GM11168 (cell line): ENCODE results near the gene FAM168A.

Experiments used
- in situ Hi-C: fragments of 300-500 bp; cut with MboI; formaldehyde crosslinking; loops from one replicate; pipeline ENCODE4 v1.12.0; 2022; ENCODE audit warnings: low sequenced_read_pairs; ENCODE audit not compliant: unreplicated experiment

The FAM168A gene

GRCh38 chr11:73383249-73384124, 214.4 kb downstream of the FAM168A start:
- in situ Hi-C loops = no loop called here

- in situ Hi-C loops = no loop called here
Measured at GRCh38 chr11:73382747-73383146, 215.2 kb downstream of the FAM168A start.

- in situ Hi-C loops = no loop called here
Measured at GRCh38 chr11:73382183-73382582, 215.7 kb downstream of the FAM168A start.

GRCh38 chr11:73381589-73381988, 216.3 kb downstream of the FAM168A start:
- in situ Hi-C loops = no loop called here

- in situ Hi-C loops = no loop called here
Measured at GRCh38 chr11:73380897-73381410, 217.0 kb downstream of the FAM168A start.

DNA sequence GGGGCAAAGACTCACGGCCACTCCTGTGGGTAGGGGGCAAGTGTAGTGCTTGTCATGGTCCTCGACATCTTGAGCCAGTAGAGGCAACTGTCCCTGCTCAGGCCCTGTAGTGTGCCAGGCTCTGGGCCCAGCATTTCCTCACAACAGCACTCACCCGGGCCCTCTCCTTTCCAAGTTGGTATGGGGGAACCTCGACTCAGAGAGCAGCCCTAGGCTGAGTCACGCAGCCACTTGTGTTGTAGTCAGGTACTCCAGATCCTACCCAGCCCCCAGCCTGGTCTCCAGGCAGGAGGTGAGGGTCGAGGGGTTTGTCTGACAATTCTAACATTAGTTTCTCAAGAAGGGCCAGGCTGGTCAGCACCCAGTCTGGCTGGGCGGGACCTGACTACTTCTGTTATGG, 217.6 kb downstream of the FAM168A start:
- in situ Hi-C loops = no loop called here

GRCh38 chr11:73379189-73379880, 218.6 kb downstream of the FAM168A start:
- in situ Hi-C loops = no loop called here

DNA sequence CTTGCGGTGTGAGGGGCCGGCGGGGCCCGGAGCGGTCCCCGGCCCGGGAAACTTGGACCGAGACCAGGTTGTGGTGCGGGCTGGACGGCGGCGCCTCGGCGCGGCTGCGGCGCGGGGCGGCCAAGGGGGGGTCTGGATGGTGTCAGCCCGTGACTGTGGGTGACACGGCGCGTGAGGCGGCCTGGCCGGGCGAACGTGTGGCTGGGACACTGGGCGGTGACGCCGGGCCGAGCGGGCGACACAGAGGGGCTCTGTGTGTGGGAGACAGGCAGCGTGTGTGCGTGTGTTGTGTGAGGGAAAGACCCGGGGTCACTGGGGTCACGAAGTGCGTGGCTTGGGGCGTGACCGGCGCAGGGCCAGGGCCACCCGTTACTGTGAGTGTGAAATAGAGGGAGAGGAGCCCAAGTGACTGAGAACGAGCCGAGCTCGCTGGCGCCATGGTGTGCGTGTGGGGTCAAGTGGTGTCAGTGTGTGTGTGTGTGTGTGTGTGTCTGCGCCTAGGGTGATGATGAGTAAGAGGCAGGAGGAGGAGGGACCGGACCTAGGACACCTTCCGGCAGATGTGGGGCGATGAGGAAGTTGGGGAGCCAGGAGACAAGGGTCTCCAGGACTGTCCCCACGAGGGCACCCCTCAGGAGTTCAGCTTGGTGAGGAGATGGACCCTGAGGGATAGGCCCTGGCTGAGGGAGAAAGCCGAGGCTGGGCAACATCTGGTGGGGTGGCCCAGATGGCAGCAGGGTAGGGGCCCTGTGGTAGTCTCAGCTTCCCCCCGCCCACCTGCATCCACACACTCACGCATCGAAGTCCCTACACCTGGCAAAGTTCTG, 220.9 kb downstream of the FAM168A start:
- in situ Hi-C loops = no loop called here

DNA sequence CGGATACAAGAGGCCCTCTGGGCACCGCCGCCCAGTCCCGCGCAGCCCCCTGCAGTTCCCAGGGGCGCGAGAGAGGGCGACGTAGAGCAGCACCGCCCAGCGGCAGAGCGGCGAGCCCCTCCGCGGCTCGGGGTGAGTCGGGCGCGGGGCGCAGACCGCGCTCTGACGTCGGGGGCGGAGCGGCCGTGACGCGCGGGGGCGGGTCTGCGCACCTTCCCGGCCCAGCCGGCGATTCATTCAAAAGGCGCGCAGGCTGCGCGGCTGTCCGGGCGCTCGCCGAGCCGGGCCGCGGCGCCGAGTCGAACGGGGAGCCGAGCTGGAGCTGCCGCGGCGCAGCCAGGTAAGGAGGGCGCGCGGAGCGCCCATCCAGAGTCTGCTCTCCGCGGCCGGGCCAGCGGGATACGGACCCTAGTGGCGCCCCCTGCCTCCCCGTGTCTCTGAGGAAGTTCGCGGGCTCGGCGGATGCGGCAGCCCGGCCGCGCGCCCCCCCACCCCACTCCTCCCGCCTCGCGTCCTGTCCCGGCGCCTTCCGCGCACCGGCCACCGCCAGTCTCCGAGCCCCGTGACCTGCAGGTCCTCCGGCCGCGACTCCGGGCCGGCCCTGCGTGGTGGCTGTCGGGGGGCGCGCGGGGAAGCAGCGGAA, 221.6 kb downstream of the FAM168A start, which contains the start of gene RELT:
Gene RELT, plus strand, starts transcription at position 240 of the 643 bp plus-strand sequence. CDS start 12,738 bp downstream, outside the sequence.
- in situ Hi-C loops = no loop called here

- in situ Hi-C loops = no loop called here
Measured at GRCh38 chr11:73375830-73376159, 222.1 kb downstream of the FAM168A start.

DNA sequence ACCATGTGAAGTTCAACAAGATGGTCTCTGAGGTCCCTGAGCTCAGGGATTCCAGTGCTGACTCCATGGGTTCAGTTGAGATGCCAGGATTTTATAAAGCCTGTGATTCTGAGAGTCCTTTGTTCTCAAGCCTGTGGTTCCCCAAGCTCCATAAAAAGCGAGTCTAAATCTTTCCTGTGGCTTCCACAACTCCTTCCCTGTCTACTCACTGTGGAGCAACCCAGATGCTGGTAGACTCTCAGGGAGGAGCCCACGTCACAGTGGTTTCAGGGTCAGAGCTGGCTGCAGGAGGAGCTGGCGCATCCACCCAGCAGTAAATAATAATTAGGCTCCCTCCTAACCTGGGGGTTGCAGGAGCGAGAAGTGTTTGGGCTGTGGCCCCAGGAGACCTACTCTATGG, 223.8 kb downstream of the FAM168A start:
- in situ Hi-C loops = no loop called here

DNA sequence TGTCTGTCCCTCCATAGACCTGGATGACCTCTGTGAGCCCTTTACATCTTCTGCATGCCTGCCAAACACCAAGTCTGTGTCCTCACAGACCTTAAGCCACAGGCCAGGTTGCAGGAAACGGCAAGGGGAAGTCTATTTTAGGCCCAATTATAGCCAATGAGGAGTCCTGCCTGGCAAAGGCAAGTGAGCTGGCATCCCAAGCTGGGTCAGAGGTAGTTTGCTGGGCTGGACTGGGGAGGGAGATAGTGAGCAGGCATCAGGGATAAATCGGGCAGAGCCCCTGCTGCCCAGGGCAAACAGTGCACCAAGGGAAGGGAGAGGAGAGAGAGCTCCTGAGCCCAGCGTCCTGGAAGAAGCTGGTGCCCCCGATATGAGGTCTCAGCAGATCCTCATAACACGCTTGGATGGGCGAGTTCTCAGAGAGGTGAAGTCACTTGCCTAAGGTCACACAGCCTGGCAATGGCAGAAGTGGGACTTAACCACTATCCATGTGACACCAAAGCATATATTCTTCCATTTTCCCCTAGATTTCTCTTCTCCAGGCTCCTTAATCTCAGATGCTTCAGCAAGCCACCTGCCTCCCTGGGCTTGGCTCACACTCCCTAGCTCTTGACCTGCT, 225.4 kb downstream of the FAM168A start:
- in situ Hi-C loops = no loop called here

- in situ Hi-C loops = no loop called here
Measured at GRCh38 chr11:73367482-73368024, 230.4 kb downstream of the FAM168A start.

GRCh38 chr11:73366953-73367352, 231.0 kb downstream of the FAM168A start:
- in situ Hi-C loops = no loop called here

- in situ Hi-C loops = no loop called here
Measured at GRCh38 chr11:73366265-73366610, 231.7 kb downstream of the FAM168A start.

DNA sequence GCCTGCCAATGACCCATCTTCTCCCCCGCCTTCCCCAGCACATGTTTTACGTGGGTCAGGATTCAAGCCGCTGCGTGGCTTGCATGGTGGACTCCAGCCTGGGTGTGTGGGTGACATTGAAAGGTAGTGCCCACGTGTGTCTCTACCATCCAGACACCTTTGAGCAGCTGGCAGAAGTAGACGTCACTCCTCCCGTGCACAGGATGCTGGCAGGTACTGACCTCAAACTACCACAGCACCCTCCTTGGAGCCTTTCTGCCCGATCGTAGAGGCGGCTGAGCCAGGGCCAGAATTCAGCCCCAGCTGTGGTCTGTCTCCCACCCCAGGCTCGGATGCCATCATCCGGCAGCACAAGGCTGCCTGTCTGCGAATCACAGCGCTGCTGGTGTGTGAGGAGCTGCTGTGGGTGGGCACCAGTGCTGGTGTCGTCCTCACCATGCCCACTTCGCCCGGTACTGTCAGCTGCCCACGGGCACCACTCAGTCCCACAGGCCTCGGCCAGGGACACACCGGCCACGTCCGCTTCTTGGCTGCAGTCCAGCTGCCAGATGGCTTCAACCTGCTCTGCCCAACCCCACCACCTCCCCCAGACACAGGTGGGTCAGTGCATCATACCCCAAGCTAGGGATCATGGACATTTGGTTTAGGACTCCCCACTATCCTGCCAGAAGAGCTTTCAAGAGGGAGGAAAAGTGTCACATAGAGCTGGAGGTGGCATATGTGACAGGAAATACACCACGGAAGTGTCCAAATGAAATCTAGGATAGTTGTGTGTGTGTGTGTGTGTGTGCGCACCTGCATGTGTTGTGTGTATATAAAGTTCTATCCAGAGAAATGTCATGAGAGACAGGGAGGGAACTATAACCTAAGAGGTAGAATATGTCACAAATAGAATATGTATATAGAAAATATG, 232.3 kb downstream of the FAM168A start:
- in situ Hi-C loops = no loop called here

DNA sequence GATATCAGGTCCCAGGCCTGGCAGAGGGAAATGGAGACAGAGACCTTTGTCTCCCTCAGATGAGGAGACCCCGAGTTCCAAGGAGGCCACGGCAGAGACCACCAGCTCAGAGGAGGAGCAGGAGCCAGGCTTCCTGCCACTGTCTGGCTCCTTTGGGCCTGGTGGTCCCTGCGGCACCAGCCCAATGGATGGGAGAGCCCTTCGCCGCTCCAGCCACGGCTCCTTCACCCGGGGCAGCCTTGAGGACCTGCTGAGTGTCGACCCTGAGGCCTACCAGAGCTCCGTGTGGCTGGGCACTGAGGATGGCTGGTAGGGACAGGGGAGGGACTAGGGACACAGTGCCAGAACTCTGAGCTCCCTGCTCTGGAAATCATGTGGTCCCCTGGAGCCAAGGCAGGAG, 234.8 kb downstream of the FAM168A start:
- in situ Hi-C loops = no loop called here

DNA sequence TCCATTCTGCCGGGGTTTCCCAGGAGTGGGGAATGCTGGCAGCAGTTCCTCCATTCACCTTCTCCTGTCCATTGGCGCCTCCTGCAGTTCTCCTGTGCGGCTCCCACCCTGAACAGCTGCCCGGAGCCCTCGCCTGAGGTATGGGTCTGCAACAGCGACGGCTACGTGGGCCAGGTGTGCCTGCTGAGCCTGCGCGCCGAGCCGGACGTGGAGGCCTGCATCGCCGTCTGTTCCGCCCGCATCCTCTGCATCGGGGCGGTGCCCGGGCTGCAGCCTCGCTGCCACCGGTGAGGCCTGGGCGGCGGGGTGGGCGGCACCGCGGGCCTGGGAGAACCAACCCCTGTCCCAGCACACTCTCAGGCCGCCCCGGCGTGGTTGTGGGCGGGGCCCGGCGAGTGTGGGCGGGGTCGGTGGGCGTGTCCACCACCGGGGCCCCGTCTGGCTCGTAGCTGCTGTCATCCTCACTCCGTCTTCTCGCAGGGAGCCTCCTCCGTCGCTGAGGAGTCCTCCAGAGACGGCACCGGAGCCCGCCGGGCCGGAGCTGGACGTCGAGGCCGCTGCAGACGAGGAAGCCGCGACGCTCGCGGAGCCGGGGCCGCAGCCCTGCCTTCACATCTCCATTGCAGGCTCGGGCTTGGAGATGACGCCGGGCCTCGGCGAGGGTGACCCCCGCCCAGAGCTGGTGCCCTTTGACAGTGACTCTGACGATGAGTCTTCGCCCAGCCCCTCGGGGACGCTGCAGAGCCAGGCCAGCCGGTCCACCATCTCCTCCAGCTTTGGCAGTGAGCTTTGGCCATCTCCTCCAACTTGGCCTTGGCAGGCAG, 235.7 kb downstream of the FAM168A start:
- in situ Hi-C loops = no loop called here
